HG02943 (cell line): Measurements from ENCODE around the gene INVS.

Source experiments
- ATAC-seq: cut with Tn5 transposase; IDR thresholded peaks from one replicate; pipeline ENCODE4 v1.9.1; 2021; ENCODE audit warnings: mild to moderate bottlenecking, low read depth, moderate library complexity; ENCODE audit not compliant: unreplicated experiment

The INVS gene

DNA sequence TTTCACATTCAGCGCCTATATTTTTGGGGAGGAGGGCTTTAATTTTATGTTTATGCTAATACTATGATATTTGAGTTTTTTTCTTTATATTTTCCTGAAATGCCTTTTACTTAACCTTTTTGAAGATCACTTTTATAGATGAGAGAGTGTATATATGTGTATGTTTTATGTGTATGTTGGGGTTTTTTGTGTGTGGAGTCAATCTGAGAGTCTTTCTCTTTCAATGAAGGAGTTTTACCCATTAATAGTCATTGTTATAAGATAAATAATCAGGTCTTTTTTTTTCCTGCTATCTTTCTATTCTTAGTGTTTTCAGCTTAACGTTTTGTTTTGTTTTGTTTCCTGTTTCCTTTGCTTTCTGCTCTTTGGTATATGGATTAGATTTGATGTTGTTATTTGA is 141.5 kb downstream of the INVS start:
- ATAC-seq = no peak

DNA sequence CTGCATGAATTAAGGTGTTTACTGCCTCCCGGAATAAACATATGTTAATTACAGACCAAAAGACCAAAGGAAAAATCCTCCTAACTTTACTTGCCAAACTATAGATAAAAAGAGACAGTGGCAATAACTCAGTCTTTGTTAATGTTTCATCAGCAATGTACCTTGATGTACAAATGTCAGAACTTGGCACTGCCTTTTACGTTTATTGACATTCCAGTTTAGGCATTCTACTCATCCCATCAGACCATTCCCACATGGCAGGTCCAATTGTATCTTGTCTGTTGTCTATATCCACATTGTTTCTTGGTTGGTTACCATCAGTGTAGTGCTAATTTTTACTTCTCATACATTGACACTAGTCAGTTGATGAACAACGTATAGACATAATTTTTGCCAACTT is 168.2 kb downstream of the INVS start:
- no peak for ATAC-seq

DNA sequence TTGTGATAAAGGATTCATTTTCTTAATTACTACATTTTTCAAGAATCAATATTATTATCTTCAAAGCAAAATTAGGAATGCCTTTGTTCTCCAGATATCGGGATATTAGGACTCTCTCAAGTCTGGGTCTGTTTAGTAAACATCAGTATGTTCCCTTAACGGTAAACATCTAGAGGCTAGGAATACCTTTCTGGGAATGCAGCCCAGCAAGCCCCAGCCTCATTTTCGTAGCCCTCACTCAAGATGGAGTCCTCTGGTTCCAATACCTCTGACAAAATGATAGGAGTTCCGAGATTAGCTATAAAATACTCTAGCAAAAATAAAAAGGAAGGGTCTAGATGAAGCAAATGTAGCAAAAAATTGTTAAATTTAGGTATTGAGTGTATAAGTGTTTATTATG is 169.2 kb downstream of the INVS start:
- no peak for ATAC-seq

DNA sequence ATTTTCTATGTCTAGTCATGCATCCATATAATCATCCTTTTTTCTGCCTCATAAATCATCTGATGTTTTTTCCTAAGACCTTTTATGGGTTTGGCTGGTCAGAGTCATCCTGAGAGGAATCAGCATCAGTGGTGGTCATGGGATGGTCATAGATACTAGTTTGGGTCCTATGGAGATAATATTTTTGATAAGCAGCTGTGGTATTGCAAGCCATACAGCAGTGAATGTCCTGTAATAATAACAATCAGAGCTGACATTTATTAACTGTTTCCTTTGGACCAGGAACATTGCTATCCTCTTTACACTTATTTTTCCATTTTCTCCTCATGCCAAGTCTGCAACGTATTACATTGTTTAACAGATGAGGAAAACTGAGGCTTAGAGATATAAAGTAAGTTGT is 170.6 kb downstream of the INVS start:
- ATAC-seq = no peak

DNA sequence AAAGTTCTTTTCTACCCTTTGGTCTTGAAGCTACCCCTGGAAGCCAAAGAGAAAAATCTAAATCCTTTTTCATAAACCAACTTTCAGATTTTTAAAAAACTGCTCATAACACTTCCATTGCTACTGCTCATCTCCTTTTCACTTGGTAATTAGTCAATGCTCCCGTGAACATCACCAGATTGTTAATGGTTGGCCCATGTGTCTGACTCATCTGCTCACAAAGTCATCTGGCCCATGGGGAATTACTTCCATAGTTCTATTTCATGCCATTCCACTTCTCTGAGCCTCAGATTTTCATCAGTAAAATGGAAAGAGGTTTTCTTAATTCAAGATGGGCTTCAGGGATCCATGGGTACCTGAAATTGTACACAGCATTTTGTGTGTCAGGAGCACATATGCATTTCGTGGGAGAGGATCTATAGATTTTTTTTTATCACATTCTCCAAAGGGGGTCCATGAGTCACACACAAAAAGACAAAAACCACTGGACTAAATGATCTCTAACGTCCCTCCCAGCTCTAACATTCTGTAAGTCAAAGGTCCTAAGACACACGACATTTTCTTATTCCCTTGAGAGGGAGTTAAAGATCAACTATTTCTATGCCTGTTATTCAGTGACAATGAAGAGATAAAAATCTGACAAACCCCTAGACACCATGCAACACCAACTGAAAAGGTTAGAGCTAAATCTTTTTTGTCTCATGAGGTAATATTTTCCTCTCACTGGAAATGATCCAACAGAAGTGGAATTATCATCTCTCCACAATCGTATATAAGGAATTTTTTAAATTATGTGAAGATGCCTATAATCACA is 178.3 kb downstream of the INVS start:
- ATAC-seq = no peak

DNA sequence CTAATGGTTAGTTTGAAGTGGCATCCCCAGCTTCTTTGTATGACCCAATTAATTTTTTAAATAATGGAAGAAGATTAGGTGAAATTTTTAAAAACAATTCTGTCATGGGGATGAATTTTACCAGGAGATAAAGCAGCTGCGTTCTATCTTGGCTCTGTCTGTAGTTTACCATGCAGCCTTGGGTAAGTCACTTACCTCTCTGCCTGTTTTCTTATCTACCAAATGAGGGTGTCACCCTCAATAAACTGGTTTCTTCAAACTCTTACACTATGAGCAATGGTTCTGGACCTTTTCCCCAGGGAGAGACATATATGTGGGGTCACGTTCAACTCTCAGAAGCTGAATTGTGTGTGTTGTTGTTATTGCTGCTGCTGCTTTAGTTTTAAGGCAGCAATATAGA is 182.0 kb downstream of the INVS start:
- ATAC-seq = no peak

DNA sequence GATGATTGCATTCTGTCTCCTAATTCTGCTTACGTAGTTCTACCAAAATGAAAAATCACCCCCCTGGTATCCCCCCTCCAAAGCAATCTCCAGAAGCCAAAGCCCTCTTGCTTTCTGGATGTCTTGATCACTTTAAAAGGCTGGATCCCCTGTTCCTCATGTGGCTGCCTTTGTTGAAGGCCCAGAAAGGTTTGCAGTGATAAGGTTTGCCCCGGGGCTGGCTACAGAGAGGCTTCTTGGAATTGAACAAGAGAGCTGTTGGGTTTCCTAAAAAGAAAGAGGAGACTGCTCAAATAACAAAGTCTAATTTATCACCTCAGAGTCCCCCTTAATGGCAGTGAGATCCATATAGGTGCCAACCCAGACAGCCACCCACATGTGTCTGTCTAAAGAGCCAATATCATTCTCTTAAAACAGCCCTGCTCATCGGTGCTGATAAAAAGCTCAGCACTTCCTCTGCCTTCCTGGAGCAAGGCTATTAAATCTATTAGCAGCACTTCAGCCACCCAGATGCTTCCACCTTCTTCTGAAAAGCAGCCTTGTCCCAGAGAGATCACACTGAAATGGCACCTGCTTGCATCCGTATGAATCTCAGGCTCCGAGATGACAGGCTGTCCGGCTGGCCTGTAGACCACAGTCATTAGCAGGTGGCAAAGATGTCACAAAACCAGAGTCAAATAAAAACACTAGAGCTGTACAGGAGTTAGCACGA is 182.8 kb downstream of the INVS start:
- no peak for ATAC-seq

DNA sequence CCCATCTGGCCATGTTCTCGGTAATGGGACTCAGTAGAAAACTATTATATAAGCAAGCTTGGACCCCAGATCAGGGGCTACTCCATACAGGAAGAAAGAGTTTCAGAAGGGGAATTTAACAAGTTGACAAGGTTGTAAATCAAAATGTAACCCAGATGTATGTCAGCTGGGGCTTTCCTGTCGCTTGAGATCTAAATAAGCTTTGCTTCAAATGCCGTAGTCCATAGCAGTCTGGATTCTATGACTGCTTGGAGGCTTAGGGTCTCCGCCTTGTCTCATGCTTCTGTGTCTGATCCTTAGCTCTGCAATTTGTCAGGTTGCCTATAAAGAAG is 183.3 kb downstream of the INVS start:
- no peak for ATAC-seq

DNA sequence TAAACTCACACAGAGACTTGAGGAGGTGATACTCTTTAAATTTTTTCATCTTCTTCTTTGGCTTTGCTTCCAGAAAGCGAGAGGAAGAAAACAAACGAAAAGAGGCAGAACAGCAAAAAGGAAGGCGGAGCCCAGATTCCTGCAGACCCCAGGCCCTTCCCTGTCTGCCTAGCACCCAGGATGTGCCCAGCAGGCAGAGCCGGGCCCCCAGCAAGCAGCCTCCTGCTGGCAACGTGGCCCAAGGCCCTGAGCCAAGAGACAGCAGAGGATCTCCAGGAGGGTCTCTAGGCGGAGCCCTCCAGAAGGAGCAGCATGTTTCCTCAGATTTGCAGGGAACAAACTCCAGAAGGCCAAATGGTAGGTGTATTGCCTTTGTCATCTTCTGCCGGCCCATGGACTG is 185.2 kb downstream of the INVS start:
- ATAC-seq = no peak

DNA sequence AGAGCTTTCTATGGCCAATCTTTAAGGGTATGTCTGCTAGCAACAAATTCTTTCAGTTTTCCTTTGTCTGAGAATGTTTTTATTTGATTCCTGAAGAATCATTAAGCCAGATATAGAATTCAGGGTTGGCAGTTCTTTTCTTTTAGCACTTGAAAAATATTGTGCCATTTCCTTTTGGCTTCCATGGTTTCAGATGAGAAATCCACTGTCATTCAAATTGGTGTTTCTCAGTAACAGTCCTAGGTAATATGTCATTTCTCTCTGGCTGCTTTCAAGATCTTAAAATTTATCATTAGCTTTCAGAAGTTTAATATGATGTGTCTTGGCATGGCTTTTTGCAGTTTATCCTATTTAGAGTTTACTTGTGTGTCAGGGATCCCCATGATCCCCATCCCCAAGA is 186.0 kb downstream of the INVS start:
- no peak for ATAC-seq

DNA sequence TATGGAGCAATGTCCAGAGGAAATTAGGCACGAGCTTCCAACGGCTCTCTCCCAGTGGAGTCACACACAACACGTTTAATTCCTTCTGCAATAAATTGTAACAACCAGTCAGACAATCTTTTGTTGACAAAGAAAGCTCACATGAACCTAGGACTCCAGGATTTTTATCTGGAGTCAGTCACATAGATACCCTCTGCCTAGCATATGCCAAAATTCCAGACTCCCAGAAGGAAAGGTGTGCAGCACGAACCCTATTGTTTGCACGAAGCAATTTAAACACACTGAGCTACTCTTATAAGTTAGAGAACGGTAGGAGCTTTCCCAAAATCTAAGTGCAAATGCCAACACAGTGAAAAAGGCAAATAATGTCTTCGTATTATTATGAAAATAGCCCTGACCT is 186.6 kb downstream of the INVS start:
- no peak for ATAC-seq

DNA sequence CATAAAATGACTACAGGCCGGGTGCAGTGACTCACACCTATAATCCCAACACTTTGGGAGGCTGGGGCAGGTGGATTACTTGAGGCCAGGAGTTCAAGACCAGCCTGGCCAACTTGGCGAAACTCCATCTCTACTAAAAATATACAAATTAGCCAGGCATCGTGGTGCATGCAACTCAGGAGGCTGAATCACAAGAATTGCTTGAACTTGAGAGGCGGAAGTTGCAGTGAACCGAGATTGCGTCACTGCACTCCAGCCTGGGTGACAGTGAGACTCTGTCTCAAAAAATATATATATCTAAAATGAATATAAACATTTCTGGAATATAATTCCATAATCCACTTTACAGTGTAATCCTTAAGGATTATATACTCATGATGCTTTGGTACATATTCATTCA is 187.2 kb downstream of the INVS start:
- no peak for ATAC-seq

DNA sequence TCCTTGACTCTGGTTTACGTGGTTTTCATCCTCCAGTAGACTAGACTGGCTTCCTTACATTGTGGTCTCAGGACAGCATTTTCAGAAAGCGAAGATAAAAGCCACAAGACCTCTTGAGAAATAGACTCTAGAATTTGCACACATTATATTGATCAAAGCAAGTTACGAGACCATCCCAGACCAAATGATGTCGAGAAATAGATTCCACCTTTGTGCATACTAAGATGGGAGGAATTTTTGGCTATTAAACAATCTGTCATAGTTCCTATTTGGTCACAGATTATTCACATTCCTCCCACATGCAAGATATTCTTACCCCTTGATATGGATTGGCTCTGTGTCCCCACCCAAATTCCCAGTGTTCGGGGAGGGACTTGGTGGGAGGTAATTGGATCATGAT is 188.1 kb downstream of the INVS start:
- ATAC-seq = no peak

DNA sequence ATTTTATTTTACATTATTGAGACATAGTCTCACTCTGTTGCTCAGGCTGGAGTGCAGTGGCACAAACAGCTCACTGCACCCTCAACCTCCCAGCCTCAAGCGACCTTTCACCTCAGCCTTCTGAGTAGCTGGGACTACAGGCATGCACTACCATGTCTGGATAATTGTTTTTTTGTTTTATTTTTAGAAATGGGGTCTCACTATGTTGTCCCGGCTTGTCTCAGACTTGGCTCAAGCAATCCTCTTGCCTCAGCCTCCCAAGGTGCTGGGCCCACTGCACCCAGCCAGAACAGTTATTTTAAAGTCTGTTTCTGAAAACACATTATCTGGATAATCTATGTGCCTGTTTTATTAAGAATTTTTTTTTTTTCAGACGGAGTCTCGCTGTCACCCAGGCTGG is 191.7 kb downstream of the INVS start:
- ATAC-seq = no peak

DNA sequence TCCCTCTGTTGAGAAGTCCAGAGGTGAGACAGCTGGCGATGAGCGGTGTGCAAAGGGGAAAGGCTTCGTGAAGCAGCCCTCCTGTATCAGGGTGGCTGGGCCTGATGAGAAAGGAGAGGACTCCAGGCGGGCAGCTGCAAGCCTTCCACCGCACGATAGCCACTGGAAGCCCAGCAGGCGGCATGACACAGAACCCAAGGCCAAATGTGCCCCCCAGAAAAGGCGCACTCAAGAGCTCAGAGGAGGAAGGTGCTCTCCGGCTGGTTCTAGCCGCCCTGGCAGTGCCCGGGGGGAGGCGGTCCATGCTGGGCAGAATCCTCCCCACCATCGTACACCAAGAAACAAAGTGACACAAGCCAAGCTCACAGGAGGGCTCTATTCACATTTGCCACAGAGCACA is 193.4 kb downstream of the INVS start:
- ATAC-seq = no peak

DNA sequence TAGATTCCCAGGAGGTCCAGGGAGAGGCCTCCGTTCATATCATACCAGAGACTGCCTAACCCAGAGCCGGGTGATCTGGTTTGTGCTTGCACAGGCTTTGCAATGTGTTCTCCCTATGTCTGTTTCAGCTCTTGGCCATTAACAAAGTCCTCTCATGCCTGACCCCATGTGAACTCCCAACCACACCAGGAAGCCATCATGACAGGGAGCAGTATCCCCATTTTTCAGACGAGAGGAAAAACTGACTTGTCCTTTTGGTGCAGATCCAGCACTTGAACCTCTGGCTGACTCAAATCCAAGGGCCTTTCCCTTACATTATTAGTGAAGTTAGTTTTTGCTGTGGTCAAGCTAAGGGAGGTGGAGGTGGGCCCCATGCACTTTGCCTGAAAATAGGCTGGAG is 195.3 kb downstream of the INVS start:
- ATAC-seq = no peak

DNA sequence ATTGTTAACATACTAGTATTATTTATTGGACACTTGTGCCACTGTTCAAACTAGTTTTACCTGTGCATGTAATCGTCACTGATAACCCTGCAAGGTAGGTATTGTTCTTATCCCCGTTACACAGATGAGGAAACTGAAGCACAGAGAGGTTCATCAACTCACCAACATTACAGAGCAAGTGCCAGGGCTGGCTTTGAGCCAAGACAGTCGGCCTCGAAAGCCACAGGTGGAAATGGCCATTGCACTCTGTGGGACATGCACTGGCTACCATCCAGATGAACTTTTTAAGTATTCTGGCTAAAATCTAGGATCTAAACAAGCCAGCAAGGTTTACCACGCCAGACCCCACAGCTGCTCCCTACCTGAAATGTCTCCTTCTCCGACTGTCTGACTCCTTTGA is 195.8 kb downstream of the INVS start:
- no peak for ATAC-seq

DNA sequence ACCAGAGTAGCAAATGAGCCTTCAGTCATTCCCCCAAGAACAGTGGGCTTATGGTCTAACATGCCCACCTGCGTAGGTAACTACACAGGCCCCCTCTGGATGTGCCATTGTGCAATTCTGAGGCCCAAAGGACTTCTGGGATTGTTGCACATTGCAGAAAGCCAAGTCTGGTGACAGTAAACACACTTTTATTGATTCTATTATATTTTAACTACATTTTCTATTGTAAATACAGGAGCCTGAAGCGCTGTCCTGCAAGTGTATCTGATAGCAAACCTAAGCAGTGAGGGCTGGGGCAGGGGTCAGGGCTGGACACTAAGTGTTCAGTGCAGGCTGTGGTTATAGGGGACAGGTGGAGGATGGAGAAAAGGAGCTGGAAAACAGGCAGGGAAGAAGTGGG is 196.2 kb downstream of the INVS start:
- no peak for ATAC-seq

DNA sequence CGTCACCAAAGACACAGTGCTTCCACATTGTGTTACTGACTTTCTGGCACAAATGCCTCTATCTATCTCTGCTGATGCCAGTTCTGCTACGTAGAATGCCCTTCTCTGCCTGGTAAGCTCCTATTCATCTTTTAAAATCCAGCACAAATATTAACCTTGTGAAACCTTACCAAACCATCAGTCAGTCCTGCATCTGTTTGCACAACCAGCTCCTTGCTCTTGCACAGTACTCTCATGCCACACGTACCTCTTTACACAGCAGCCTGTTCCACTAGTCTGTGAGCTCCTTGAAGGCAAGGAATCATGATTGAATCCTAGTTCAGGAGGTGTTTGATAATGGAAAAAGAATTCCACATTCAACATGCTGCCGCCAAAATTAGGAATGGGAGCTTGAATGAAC is 197.4 kb downstream of the INVS start:
- no peak for ATAC-seq

DNA sequence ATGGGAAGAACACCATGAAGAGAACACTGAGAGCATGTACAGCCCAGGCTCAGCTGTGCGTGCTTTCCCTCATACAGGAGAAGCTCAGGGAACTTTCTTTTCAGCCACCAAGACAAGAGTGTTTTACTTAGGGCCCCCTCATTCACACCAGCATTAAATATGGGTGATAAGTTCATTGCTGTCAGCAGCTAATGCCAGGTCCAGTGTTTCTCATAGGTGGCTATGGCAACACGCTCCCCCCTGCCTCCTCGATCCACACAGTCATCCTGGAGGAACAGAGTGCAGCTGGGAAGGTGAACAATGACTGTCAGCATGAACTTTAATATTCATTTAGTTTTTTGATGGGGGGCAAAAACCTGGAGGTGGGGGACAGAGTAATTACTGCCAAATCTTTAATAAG is 199.3 kb downstream of the INVS start:
- no peak for ATAC-seq

DNA sequence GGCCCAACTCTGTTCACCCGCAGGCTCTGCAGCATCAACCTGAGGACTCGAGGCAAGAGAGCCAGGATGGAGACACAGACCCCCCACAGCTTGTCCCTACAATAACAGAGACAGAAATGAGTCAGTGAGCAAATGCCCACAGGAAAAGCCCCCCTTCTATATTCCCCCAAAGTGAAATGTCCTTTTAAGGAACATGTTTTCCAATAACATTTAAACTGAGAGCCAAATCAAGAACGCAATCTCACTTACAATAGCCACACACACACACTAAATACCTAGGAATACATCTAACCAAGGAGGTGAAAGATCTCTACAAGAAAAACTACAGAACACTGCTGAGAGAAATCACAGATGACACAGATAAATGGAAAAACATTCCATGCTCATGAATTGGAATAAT is 204.7 kb downstream of the INVS start:
- no peak for ATAC-seq

DNA sequence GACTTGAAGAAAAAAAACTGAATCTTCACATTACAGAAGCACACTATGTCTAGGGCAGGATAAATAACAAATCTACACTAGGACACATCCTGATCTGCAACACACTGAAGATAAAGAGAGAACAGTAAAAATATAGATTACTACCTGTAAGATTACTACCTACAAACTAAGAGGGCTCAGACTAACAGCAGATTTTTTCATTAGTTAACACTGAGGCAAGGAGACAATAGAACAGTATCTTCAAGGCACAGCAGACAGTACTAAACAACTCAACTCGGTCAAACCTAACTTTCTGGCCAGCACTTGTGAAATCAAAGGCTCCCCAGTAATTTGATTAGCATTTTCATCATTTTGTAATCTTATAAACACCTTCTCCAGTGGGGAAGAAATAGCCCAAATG is 207.2 kb downstream of the INVS start:
- ATAC-seq = no peak
